Erythroblast (primary cell): ENCODE data around the gene SNAI1.

Experiments
- GATA1 ChIP-seq: IDR thresholded peaks from 2 replicates; pipeline ENCODE4 v1.6.1; 2011; ENCODE audit warnings: low read depth, mild to moderate bottlenecking, control low read depth, low read length, moderate library complexity
- POLR2A ChIP-seq: IDR thresholded peaks from 2 replicates; pipeline ENCODE4 v1.6.1; 2011; ENCODE audit warnings: mild to moderate bottlenecking, low read length

GRCh38 chr20:49981218-49982071 is 1.3 kb upstream of the SNAI1 start:
- TF ChIP-seq POLR2A (no peak), GATA1 (no peak)
